Measurements from ENCODE around the gene RNF215.
A peak's percentile ranks its signal among the peaks of the same experiment; 100 is the strongest.
"Not testable (repeated sequence)": the region's sequence is repeated elsewhere in the genome, so short reads cannot be mapped to it uniquely, and the experiment has no call there.

RNF215 gene

GRCh38 chr22:30357650-30358215 is 29.5 kb downstream of the RNF215 start:
- no peak for DNase-seq

- no peak for DNase-seq
Observed at GRCh38 chr22:30357236-30357570, 30.0 kb downstream of the RNF215 start.

DNA sequence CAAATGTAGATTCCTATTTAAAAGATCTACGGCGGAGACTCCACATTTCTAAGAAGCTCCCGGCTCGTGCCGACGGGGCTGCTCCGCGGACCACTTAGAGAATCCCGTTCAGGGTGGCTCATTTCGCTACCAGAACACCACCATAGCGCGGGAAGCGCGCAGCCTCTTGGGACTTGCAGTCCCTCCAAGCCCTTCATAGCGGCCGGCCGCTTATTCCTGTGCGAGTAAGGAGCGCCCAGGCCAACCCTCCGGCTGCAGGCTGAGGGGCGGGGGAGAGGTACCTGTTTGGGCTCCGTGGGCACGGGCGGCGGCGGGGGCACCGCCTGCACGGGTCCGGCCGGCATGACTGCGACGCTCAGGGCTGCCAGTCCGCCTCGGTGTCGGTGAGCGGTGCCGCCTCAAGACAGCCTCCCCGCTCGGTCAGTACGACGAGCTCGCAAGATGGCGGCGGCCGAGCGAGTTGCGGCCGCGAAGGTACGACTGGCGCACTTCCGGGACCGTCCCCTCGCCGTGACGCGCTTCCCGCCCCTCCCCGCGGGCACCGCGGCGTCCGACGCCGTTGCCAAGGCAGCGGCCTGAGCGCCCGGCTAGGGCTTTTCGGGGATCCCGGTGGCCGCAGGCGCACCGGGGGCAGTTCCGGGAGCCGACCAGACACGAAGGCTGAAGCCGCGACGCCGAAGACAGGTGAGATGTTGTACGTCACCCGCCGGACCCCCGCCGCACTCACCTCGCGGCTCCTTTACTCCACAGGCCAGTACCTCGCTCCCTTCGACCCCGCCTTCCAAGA is 30.6 kb downstream of the RNF215 start, which contains the start of the genes CCDC157 and SF3A1:
TSS of gene CCDC157 (plus strand) at position 559 of the 787 bp plus-strand sequence. CDS start 8,994 bp downstream, outside the sequence.
TSS of gene SF3A1 (minus strand) at position 446 of the 787 bp plus-strand sequence. CDS start at position 344, 102 bp downstream.
- peak; percentile 86 to 94 for DNase-seq

DNA sequence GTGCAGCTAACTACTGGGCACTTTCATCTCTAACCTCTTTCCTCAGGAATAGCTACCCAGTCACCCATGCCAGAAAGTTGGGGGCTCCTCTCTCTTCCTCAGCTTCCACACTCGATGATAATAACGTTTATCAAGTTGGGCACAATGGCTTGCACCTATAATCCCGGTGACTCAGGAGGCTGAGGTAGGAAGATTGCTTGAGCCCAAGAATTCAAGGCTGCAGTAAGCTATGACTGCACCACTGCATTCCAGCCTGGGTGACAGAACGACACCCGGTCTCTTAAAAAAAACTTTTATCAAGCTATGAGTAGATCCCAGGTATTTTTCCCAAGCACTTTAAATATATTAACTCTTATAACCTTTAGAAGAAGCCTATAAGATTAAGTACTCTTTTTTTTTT is 32.6 kb downstream of the RNF215 start:
- DNase-seq: no peak

GRCh38 chr22:30351226-30351625 is 36.0 kb downstream of the RNF215 start:
- no peak for DNase-seq

DNA sequence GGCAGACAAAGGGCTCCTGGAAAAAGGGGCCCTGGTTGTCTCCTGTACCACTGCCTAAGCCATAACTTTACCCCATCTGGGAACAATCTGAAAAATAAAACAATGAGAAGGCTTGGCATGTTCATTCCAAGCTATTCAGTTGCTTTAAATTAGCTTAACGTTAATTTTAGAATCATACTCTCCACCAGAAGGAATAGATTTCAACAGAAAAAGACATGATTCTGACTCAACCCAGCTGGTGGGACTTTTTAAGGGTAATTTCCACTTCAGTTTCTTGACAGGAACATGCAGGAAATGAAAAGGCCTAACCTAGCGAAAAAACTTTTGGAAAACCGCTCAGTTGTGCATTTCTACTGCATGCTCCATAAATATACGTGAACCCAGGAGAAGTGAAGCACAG is 38.4 kb downstream of the RNF215 start:
- no peak for DNase-seq

GRCh38 chr22:30348404-30348803 is 38.8 kb downstream of the RNF215 start:
- no peak for DNase-seq

DNA sequence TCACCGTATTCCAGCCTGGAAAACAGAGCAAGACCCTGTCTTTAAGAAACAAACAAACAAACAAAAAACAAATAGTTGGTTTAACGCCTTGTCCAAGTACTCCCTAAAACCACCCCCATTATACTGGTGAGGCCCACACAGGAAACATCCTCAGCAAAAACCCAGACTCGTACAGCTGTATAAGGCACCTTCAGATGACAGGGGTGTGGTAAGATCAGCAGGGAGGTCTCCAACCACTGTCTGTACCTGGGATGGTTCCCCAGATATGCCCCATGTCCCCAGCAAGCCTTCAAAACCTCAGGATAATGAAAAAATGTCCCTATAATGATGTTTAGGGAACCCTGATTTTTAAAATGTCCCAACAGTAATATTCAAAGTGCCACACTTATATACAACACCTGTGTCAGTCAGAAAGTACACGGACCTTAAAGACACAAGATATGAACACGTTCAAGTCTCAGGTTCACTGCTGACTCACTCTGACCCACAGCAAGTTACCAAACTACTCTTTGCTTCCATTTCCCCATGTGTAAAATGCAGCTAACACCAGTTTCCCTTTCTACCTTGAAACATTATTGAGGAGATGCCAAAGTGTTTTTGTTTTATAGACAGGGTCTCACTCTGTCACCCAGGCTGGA is 39.8 kb downstream of the RNF215 start:
- DNase-seq: no peak

DNA sequence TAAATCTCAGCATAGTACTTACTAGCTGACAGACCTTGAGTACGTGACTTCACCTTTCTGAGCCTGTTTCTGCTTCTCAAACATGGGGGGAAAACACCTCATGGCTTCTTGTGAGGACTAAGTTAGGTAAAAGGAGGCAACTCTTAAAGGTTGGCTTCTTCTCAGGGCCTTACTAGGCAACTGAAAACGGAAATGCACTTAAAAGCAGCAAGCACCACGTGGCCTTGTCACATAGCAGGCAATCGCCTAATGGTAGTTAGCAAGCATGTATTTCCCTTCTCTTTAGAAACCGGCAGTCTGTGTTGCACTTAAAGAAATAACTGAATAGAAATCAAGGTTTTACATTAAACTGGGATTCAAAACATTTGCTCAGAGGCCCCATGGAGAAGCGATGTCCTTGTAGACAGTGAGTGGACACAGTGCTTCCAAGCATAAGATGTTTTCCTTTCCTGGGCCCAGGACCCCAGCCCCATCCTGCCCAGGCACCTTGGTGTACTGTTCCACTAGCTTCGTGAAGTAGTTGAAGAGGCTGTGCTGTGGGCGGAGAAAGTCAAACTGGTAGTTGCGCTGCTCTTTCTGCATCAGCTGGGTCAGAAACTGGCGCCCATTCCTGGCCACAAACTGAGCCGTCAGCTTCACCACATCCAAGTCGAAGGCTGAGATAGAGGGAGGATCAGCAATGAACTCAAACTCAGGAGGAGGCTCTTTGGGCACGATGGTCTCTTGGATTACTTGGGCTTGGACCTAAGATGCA is 42.6 kb downstream of the RNF215 start:
- no peak for DNase-seq

GRCh38 chr22:30340911-30341685 is 46.1 kb downstream of the RNF215 start:
- DNase-seq: no peak

- no peak for DNase-seq
Observed at GRCh38 chr22:30338802-30339201, 48.4 kb downstream of the RNF215 start.

GRCh38 chr22:30338341-30338740 is 48.9 kb downstream of the RNF215 start:
- not testable (repeated sequence) for DNase-seq

GRCh38 chr22:30337461-30337778 is 49.8 kb downstream of the RNF215 start:
- DNase-seq: no peak

DNA sequence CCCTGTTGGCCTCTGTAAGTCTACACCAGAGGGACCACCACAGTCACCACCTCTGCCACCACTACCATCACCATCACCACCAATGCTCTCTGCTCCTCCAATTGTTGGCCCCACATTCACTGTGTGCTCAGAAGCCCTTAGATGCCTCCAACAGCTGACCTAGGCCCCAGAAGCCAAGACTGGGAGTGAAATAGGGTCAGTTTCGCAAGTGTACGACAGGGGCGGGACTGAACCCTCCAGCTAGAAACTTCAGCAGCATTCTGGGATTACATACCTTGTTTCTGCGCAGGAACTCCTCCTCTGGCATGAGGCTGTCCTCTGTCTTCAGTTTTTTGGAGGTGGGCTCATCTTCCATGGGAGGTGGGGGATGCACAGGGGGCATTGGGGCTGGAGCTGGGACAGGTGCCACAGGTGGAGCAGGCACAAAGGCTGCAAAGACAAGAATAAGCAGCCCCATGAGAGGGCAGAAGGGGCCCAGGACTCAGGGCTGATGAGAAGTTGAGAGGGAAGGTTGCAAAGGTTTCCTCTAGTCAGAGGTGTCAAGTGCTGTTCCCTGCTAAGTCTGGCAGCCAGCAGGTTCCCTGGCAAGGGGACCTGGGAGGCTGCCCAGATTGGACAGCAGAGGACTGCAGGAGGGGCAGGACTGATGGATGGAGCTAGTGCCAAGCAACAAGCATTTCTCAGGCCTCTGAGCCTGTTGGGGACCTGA is 50.3 kb downstream of the RNF215 start:
- no peak for DNase-seq

- no peak for DNase-seq
Observed at GRCh38 chr22:30335236-30335635, 52.0 kb downstream of the RNF215 start.

GRCh38 chr22:30334646-30335045 is 52.6 kb downstream of the RNF215 start:
- DNase-seq: no peak

- no peak for DNase-seq
Observed at GRCh38 chr22:30333707-30334087, 53.5 kb downstream of the RNF215 start.

GRCh38 chr22:30332994-30333706 is 54.1 kb downstream of the RNF215 start:
- DNase-seq: no peak

- DNase-seq: no peak
Observed at GRCh38 chr22:30332551-30332950, 54.7 kb downstream of the RNF215 start.
